Vagina (tissue), 2 donors: ENCODE measurements around the gene PTPRD.

Experiments
- POLR2A ChIP-seq, 2 donors: fragments of 450-650 bp; IDR thresholded peaks; one replicate each; pipeline ENCODE4 v1.6.1; 2017; ENCODE audit warnings: antibody characterized with exemption in 2 of 2, mild to moderate bottlenecking in 2 of 2, moderate library complexity in 2 of 2
- POLR2AphosphoS5 ChIP-seq, 2 donors: sonication (generic); formaldehyde crosslinking; IDR thresholded peaks; one replicate each; pipeline ENCODE4 v1.9.0; 2017; ENCODE audit warnings: antibody characterized with exemption in 2 of 2, mild to moderate bottlenecking in 2 of 2, low read depth in 1 of 2; ENCODE audit not compliant: insufficient read depth in 1 of 2
- TF ChIP-seq, protein P1 (sequence below), 3 experiments: fragments of 450-650 bp in 2 of 3; fragments of 200-600 bp in 1 of 3; sonication (generic) in 1 of 3; IDR thresholded peaks; one replicate each; pipeline ENCODE4 v1.5.1; 2017 to 2019; ENCODE audit warnings: antibody characterized with exemption in 3 of 3, mild to moderate bottlenecking in 2 of 3, moderate library complexity in 2 of 3

DNA sequence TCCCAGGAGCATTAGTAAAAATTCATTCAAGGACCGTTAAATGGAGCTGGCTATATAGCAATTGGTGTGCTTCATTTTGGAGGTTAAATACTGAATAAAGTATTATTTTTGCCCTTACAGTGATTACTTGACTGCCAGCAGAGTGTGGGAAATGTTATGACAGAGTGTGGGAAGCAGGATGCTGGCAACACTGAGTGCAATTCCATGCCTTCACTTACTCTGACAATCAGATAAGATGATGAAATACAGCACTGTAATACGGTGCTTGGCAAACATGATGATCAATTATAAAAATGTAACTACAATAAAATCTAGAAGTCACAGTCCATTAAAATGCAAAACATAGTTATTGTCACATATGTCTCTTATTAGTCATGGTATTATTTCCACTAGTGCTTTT, 651.3 kb downstream of the PTPRD start:
- TF ChIP-seq, protein P1, sequence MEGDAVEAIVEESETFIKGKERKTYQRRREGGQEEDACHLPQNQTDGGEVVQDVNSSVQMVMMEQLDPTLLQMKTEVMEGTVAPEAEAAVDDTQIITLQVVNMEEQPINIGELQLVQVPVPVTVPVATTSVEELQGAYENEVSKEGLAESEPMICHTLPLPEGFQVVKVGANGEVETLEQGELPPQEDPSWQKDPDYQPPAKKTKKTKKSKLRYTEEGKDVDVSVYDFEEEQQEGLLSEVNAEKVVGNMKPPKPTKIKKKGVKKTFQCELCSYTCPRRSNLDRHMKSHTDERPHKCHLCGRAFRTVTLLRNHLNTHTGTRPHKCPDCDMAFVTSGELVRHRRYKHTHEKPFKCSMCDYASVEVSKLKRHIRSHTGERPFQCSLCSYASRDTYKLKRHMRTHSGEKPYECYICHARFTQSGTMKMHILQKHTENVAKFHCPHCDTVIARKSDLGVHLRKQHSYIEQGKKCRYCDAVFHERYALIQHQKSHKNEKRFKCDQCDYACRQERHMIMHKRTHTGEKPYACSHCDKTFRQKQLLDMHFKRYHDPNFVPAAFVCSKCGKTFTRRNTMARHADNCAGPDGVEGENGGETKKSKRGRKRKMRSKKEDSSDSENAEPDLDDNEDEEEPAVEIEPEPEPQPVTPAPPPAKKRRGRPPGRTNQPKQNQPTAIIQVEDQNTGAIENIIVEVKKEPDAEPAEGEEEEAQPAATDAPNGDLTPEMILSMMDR (IDR thresholded peaks at IDR 0.05), result no peak
- TF ChIP-seq POLR2A (IDR thresholded peaks at IDR 0.05), result no peak
- no peak for TF ChIP-seq POLR2AphosphoS5 (IDR thresholded peaks at IDR 0.05; ENCODE audit: insufficient read depth in 1 of 2, low read depth in 1 of 2)
